NCI-H748 treated with DMSO at 0.1 percent for 48 hours (cell line): ENCODE results near the gene FAM219A.
"Not testable (repeated sequence)": the region's sequence is repeated elsewhere in the genome, so short reads cannot be mapped to it uniquely, and the experiment has no call there.

Experiments used
- DNase-seq: peaks from one replicate; lab custom pipeline; 2025; lab: John Stamatoyannopoulos, UW

Gene FAM219A

DNA sequence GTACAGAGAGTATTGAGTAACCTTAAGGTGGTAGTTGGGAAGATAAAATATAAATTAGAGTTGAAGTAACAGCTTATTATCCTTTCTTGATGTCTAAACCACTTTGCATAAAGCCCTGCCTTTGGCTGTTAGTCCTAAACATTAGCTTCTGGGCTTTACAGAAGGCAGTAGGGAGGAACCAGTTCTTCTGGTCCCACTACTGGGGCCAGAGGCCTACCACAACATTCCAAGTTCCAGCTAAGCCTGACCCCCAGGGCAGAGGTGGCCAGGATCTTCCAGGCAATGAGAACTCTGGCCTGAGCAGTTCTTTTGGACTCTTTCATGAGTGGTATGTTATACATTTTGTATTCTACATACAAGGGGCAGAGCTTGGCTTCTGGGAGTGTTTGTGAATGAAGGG is 26.3 kb upstream of the FAM219A start:
- no peak for DNase-seq

DNA sequence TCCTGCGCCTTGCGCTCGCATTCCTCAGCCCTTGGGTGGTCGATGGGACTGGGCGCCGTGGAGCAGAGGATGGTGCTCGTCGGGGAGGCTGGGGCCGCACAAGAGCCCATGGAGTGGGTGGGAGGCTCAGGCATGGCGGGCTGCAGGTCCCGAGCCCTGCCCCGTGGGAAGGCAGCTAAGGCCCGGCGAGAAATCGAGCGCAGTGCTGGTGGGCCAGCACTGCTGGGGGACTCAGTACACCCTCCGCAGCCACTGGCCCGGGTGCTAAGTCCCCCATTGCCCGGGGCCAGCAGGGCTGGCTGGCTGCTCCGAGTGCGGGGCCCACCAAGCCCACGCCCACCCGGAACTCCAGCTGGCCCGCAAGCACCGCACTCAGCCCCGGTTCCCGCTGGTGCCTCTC is 24.4 kb upstream of the FAM219A start:
- not testable (repeated sequence) for DNase-seq

DNA sequence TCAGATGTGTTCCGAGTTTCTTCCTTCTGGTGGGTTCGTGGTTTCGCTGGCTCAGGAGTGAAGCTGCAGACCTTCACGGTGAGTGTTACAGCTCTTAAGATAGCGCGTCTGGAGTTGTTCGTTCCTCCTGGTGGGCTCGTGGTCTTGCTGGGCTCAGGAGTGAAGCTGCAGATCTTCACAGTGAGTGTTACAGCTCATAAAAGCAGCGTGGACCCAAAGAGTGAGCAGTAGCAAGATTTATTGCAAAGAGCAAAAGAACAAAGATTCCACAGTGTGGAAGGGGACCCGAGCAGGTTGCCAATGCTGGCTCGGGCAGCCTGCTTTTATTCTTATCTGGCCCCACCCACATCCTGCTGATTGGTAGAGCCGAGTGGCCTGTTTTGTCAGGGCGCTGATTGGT is 23.2 kb upstream of the FAM219A start:
- not testable (repeated sequence) for DNase-seq

DNA sequence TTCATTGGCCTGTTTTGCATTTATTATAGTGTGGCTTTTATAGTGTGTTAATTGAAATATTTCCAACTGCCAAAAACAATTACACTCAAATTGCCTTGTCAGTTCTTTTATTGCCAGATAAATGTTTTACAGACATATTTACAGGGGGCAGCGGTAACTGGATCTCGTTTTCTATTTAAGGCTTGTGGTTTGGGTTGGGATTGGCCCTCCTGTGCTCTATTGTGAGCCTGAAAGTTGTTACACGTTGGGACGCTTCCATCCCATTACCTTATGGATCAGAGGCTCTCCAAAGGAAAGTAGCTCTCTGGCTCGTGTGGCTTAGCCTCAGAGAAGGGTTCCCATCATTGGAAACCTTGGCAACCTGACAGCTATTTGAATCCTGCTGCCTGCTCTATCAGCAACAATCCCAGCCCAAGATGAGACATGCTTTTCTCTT is 21.1 kb upstream of the FAM219A start:
- no peak for DNase-seq

DNA sequence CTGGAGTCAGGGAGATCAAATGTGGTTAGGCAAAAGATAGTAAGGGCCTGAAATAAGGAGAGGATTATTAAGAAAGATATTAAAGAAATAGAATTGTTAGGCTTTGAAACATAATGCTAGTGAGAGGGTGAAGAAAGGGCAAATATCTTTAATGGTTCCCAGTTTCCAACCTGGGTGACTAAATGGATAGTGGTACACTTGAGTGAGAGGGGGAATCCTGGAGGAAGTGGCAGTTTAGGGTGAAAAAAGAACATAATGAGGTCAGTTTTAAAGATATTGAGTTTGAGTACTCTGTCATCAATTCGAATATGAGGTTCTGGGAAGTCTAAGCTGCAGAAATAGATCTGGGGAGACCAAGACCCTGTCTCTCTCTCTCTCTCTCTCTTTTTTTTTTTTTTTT is 19.2 kb upstream of the FAM219A start:
- no peak for DNase-seq

DNA sequence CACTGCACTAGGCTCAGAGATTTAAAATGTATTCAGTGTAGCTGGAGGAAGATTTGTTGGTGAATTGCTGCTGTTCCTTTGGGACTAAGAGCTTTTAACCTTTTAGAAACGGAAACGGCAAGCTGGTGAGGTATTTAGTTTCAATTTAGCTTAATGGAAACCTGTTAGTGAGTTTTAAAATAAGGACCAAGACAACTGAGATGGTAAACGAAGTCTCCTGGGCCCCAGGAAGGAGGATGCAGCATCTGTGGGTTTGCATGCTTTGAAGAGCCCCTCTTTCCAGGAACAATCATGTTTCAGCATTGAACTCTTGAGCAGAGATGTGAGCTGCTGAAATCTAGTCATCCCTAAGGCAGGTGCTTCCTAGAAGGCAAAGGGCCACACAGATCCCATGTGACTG is 16.7 kb upstream of the FAM219A start:
- no peak for DNase-seq

DNA sequence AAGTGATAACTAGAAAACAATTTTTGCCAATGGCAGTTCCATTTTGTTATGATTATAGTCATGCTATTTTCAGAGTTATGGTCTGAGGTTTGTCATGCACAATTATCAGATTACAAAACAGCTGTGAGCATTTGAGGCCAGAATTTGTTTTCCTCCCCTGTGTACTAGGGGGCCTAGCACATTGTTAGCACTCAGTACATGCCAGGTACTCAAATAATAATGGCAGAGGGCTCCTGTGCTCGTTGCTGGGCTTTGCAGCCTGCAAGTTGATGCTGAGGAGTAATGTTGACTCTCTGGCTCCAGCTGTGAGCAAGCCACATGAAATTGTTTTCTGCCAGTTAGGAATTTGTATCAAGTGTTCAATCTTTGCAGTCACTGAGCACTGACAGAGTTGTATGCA is 7.1 kb upstream of the FAM219A start:
- DNase-seq = no peak

DNA sequence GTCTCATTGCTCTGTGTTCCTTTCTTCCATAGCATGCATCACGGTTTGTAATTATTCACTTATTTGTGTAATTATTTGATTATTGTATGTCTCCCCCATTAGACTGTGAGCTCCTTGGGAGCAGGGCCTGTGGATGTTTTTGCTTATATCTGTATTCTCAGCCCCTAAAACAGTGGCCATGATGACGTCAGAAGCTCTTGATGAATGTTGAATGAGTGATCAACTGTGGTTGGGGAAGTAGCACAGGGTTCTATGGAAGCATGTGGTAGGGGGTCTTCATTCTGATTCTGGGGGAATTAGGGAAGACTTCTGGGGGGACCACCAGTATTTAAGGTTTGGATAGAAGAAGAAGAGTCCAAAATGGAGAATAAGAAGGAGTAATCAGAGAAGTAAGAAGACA is 6.2 kb upstream of the FAM219A start:
- no peak for DNase-seq

DNA sequence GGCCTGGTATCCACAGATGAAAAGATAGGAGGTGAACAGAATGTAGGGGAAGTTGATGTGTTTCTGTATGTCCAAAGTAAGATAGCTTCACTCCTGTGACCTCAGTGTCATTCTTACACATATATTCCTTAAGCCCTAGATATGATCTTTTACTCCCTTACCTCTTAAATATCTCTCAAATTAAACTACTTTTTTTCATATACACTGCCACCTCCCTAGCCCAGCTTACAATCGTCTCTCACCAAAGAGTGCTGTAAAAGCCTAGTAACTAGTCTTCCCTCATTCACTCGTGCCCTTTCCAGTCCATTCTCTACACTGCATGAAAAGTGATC is 5.5 kb upstream of the FAM219A start:
- no peak for DNase-seq

DNA sequence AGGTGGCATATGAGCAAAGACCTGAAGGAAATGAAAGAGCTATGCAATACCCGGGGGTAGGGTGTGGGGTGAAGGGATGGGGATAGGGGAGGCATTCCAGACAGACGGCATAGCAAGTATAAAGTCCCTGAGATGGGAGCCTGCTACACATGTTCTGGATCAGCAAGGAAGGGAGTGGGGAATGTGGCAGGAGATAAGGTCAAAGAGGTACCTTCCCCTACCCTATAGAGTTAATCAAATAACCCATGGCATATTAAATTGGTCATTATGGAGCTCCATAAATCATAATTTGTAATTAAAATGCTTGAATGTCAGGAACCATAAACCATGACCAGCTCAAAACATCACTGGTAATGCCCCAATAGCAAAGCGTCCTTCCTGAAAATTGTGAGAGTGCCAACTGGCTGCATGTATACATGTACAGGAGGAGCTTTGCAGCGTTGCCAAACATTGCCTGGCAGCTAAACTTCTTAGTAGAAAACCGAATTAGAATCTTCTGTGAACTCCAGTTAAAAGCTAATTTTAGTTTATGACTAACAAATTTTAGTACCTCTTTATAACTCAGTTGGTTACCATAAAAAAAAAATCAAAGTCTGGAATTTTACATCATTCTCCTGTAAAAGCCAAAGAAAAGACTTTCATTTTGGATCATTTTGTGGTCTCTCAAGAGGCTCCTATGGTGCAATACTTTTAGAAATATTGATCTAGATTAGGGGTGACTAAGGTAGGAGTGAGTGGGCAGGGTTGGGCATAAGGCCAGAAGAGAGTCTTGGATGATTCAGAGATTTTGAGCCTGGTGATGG is 4.9 kb upstream of the FAM219A start:
- DNase-seq = no peak

DNA sequence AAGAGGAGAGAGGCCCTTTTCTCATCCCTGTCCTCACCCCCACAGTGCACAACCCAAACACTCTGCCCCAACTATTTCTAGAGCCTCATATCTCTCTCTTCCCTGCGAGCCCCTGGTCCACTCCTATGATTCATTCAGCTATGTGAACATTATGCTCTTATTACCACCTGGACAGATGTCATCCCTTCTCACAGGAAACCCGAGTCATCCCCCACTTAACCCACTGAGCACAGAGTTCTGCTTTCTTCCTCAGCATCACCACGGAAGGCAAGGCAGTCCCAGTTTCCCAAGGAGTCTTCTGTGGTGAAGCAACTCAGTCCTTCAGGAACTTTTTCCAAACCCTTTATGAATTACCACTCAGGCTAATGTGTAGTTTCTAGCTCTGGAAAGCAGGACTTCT is 1.6 kb upstream of the FAM219A start:
- no peak for DNase-seq

DNA sequence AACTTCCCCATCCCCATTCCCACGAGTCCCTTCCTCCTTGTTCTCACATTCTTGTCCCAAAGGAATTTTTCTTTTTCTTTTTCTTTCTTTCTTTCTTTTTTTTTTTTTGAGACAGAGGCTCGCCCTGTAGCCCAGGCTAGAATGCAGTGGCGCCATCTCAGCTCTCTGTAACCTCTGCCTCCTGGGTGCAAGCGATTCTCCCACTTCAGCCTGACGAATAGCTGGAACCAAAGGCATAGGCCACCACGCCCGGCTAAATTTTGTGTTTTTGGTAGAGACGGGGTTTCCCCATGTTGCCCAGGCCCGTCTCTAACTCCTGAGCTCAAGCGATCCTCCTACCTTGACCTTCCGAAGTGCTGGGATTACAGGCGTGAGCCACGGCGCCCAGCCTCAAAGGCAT is 986 bp upstream of the FAM219A start:
- DNase-seq = no peak

DNA sequence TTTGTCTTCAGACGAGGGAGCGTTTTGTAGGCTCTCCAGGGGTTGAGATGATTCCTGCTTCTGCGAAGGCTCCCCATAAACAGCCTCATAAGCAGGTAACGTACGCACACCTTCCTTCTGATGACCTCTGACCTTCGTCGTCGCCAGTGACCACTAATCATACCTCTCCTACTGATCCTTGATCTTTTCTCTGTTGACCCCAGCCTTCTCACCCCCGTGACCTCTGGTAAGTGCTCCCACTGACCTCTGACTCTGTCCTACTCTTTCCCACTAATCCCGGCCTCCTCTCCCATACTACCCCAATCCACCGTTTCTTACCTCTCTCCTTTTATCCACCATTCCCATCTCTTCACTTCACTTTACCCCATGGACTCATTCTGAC is 580 bp upstream of the FAM219A start:
- no peak for DNase-seq

DNA sequence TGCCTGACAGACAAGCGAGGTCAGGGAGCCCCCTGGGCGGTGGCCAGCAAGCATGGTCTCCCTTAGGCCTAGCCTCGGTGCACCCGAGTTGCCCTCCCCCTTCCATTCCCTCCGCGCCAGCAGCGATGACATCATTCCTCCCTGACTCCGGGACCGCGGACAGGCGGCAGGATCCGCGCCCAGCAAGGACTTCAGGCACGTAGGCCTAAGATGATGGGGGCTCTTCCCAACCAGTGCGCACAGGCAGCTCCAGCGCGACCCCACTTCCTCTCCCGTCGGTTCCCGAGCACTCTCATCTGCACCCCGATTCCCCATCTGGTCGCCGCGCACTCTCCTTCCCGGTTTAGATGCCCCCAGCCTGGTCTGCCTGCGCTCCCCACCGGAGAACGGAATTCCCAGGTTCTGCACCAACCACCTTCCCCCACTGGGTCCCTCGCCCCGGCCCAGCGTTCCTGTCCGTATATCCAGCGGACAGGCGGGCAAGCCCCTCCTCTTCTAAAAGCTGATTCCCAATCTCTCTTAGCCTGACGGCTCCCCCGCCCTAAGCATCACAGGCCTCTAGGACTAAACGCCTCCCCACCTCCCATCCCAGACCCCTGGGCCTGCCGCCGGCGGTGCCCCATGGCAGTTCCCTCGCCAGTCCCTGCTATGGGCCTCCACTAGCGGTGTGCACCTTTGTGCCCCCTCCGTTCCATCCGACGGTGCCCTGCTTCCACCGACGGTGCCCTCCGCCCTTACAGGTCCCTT is 931 bp downstream of the FAM219A start:
- peak; percentile 50 for DNase-seq

DNA sequence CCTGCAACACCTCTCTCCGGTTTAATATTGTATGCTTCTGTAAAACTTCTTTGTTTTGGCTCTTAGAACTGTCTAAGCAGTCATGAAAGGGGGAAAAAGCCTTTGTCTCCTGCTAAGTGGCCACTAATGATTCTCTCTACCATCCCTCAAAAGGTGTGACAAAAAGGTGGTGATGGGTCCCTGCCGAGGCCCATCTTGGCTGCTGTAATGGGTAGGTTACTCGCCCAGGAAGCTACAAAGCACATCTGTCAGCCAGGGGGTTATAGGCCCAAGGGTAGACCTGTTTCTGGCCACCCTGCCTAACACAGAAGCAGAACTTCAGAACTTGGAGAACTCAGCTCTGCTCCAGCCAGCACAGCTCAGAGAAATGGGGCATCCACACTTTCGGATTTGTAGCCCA is 1.6 kb downstream of the FAM219A start:
- no peak for DNase-seq

DNA sequence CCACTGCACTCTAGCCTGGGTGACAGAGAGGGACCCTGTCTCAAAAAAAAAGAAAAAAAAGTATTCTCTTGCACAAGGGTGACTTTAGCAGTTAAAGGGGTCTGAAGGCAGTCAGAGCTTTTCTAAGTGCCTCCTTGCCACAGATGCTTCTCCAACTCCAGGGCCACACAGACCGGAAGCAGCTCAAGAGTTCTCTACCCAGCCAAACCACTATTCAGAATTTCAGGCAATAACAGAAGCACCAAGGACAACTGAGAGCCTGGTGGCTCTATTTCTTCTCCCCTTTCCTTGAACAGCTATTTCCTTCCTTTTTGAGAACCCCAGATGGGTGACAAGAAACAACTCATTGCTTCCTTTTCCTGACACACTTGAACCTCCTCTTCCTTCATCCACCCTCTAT is 2.2 kb downstream of the FAM219A start:
- no peak for DNase-seq

DNA sequence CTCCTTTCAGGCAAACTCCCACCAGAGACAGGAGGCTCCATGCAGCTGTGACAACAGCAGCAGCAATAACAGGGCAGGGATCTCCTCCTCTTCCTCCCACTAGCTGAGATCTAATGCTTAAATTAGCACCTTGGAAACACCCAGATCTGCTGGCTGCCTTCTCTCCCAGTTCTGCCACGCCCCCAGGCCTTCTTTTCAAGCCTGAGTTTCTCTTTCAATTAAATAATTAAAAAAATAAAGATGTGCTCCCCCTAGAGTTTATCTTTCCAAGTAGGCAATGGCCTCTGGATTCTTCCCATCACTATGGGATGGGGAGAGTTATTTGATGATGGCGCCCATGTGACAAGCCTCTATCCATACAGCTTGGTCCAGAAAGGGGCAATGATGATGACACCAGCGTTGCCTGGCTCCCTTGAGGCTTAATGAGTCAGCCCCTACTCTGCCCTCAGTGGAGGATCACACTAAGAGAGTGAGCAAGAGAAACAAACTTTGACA is 3.8 kb downstream of the FAM219A start:
- DNase-seq = no peak

DNA sequence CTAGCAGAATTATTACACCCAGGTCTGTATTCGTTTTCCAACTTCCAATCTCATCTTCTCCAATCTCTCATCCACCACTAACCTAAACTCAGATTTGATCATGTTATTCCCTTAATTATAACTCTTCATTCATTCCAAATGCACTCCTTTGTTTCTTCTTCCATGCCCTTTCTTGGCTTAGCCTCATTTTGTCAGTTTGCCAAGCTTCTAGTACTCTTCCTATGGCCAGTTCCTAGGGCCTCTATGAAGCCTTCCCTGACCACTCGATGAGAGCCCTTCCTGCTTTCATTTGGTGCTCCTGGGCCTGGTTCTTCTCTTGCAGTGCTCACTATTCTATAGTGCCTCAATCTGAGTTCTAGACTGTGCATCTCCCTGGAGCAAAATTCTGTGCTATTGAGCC is 5.8 kb downstream of the FAM219A start:
- DNase-seq = no peak

DNA sequence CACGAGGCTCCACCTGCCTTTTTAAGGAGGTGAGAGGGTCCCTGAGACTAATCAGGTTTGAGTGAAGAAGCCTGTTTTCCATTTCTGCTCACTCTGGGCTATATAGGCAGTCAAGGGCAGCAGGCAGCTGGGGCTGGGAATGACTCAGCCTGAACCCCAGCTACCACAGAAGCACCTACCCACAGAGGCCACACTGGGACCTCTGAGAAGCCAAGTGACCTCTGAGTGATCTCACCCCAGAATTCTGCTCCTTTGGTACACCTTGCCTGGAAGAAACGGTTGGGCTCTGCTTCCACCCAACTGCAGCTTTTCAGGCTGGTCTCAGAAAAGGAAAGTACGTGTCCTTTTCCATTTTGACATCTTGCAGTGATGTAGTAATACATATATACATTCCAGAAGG is 6.8 kb downstream of the FAM219A start:
- no peak for DNase-seq

DNA sequence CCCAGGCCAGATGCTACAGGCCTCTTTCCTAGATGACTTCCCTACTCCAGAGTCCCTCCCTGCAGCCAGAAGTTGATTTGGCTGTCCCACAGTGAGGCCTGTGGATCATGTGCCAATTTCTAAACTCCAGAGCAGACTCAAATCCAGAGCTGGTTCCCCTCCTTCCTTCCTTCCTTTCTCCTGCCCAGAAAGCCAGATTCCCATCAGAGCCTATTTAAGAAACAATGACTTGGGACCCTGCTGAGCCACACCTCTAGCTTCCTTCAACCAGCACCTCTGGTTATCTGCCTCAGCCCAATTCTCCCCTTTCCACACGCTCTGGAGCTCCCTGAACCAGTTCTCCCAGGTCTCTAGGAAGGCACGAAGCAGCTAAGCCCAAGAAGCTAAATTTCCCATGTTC is 7.2 kb downstream of the FAM219A start:
- DNase-seq = no peak

DNA sequence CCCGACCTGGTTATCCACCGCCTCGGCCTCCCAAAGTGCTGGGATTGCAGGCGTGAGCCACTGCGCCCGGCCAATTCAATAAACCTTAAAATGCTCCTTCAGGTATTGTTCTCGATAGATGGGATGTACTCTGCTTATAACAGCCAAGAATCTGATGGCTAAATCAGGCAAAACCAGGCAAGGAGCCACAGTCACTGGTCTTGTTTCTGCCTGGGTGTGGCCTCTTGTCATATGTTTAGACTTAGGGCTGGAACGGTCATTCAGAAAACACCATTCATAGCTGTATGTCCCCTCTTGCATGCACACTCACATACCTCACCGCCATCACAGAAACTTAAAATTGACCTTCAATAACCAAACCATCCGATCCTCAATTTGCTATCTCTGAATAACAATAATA is 7.7 kb downstream of the FAM219A start:
- no peak for DNase-seq

DNA sequence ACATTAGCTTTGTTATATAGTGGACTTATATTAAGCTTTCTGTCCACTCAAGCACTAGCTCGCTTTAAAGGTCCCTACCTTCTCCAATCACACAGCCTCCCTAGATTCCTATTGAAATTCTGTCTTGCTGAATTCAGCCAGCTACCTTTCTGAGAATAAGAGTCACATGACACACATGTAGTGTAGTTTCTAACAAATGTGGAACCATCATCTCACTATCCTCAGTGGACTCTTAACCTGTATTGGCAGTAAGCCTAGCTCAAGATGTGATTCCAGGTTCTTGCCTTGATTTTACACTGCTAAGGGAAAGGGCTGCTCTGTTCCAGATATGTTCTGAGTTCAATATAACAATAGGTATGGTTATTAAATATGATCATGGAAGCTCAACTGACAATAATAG is 11.4 kb downstream of the FAM219A start:
- DNase-seq = no peak

DNA sequence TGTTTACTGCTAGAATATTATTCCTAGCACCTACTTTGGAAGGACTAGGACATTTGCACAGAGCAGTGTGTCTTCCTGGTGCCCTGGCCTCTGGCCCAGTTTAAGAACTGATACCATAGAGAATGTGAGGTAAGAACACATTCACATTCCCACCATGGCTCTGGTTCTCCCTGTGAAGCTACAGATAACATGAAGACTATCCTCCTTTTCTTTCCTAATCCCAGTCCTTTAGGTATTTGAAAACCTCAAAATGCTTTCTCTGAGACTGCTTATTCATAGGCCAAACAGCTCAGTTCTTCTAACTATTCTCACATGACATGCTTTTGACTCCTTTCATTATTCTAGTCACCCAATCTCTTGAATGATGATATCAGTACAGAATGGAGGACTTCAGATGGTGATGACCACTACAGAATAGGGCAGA is 11.9 kb downstream of the FAM219A start:
- no peak for DNase-seq

DNA sequence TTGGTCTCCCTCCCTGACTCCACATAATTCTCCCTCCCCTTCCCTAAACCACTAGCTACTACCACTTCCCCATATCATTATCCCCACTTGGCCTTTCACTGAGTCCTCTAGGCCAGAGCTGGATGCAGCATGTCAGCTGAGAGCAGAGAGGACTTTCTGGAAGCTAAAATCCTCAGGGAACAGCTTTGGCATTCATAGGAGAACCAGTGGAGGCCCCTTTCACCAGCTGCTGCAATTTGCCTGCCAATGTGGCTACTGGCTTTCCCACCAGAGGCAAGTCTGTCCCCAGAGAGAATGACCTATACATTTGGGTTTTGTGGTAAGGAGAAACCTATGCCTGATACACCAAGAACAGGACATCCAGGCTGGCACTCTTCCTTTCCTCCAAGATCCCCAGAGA is 14.4 kb downstream of the FAM219A start:
- no peak for DNase-seq
